ACC112 (cell line): ENCODE data around the gene FIBP.

Experiments used
- H2AFZ ChIP-seq: fragments of 200-600 bp; sonication (generic); one replicate; pipeline ENCODE4 v1.6.0; 2017; ENCODE audit warnings: antibody characterized with exemption, low read length; ENCODE audit not compliant: unreplicated experiment
- H3K27ac ChIP-seq: fragments of 200-600 bp; sonication (generic); 2 replicates; pipeline ENCODE4 v1.5.1; 2014; ENCODE audit warnings: low read depth, mild to moderate bottlenecking, antibody characterized with exemption, low read length, moderate library complexity
- H3K27me3 ChIP-seq: fragments of 200-600 bp; sonication (generic); 2 replicates; pipeline ENCODE4 v1.6.1; 2014; ENCODE audit warnings: mild to moderate bottlenecking, antibody characterized with exemption, low read length, moderate library complexity, mixed read lengths; ENCODE audit not compliant: insufficient read depth
- H3K36me3 ChIP-seq: fragments of 200-600 bp; sonication (generic); 2 replicates; pipeline ENCODE4 v1.6.1; 2016; ENCODE audit warnings: mild to moderate bottlenecking, antibody characterized with exemption, low read length, moderate library complexity, mixed read lengths; ENCODE audit not compliant: insufficient read depth
- H3K4me1 ChIP-seq: fragments of 200-600 bp; sonication (generic); one replicate; pipeline ENCODE4 v1.6.1; 2016; ENCODE audit warnings: low read length, mixed read lengths; ENCODE audit not compliant: insufficient read depth, unreplicated experiment, control insufficient read depth
- H3K4me3 ChIP-seq: fragments of 200-600 bp; sonication (generic); 2 replicates; pipeline ENCODE4 v1.5.1; 2014; ENCODE audit warnings: mild to moderate bottlenecking, low read depth, low read length
- H3K79me2 ChIP-seq: fragments of 200-600 bp; sonication (generic); one replicate; pipeline ENCODE4 v1.6.0; 2016; ENCODE audit warnings: low read length; ENCODE audit not compliant: control insufficient read depth, unreplicated experiment, insufficient read depth

FIBP gene

GRCh38 chr11:65921033-65921555, 32.8 kb upstream of the FIBP start:
- no peaks in the 10 kb centered on the region for H3K27me3 ChIP-seq
- H3K36me3 ChIP-seq, result peaks cover 19% of the 10 kb centered on the region
- peaks cover 34% of the 10 kb centered on the region for H3K4me1 ChIP-seq
- H3K27ac ChIP-seq, result 0 out of 2 replicates have a peak overlapping the region, but pooled peaks have one; percentile 29
- peak overlapping the region; percentile 96 for H3K4me3 ChIP-seq
- H3K79me2 ChIP-seq, result peaks cover 53% of the 10 kb centered on the region
- no peak overlapping the region for H2AFZ ChIP-seq

GRCh38 chr11:65920372-65920802, 32.1 kb upstream of the FIBP start:
- H3K36me3 ChIP-seq, result peaks cover 19% of the 10 kb centered on the region
- peak overlapping the region; percentile 96 for H3K4me3 ChIP-seq
- no peaks in the 10 kb centered on the region for H3K27me3 ChIP-seq
- H3K79me2 ChIP-seq, result peaks cover 53% of the 10 kb centered on the region
- no peak overlapping the region for H2AFZ ChIP-seq
- peaks cover 39% of the 10 kb centered on the region for H3K4me1 ChIP-seq
- H3K27ac ChIP-seq, result peak overlapping the region; percentile 62; the same call in 1 of the 2 replicates

GRCh38 chr11:65919573-65920371, 31.5 kb upstream of the FIBP start:
- peaks cover 45% of the 10 kb centered on the region for H3K4me1 ChIP-seq
- H3K36me3 ChIP-seq, result peaks cover 19% of the 10 kb centered on the region
- peak overlapping the region; percentile 5 for H2AFZ ChIP-seq
- H3K79me2 ChIP-seq, result peaks cover 53% of the 10 kb centered on the region
- H3K27me3 ChIP-seq, result no peaks in the 10 kb centered on the region
- peak overlapping the region; percentile 62 for H3K27ac ChIP-seq
- peak overlapping the region; percentile 96 for H3K4me3 ChIP-seq

- H2AFZ ChIP-seq, result peak within 1 kb of the TSS; percentile 5
- H3K27me3 ChIP-seq, result no peaks in the 10 kb centered on the region
- peak within 1 kb of the TSS; percentile 91 for H3K27ac ChIP-seq
- H3K4me1 ChIP-seq, result peaks cover 51% of the 10 kb centered on the region
- H3K4me3 ChIP-seq, result peak within 1 kb of the TSS; percentile 97
- H3K36me3 ChIP-seq, result peaks cover 19% of the 10 kb centered on the region
- peaks cover 53% of the 10 kb centered on the region for H3K79me2 ChIP-seq
These were observed 30.9 kb upstream of the FIBP start, which contains the start of gene DRAP1 for GRCh38 chr11:65919141-65919572. DRAP1 (plus strand) TSS chr11:65919426; CDS start chr11:65919502, 76 bp downstream.

- peak within 1 kb of the TSS; percentile 97 for H3K4me3 ChIP-seq
- peak within 1 kb of the TSS; percentile 5 for H2AFZ ChIP-seq
- H3K79me2 ChIP-seq, result peaks cover 59% of the 10 kb centered on the region
- no peaks in the 10 kb centered on the region for H3K27me3 ChIP-seq
- H3K36me3 ChIP-seq, result peaks cover 18% of the 10 kb centered on the region
- H3K27ac ChIP-seq, result peak within 1 kb of the TSS; percentile 91
- peaks cover 58% of the 10 kb centered on the region for H3K4me1 ChIP-seq
These were observed 30.2 kb upstream of the FIBP start, which contains the start of gene C11orf68 for GRCh38 chr11:65918211-65919140. C11orf68 (minus strand) TSS chr11:65919062; CDS start chr11:65919031, 31 bp downstream.

GRCh38 chr11:65917434-65918210, 29.4 kb upstream of the FIBP start:
- Histone ChIP-seq H3K4me1 (peaks cover 66% of the 10 kb centered on the region), H3K27ac (peak overlapping the region; percentile 91), H2AFZ (no peak overlapping the region), H3K27me3 (no peaks in the 10 kb centered on the region), H3K4me3 (peak overlapping the region; percentile 97), H3K79me2 (peaks cover 59% of the 10 kb centered on the region), H3K36me3 (peaks cover 10% of the 10 kb centered on the region)

GRCh38 chr11:65917077-65917433, 28.8 kb upstream of the FIBP start:
- Histone ChIP-seq H3K4me1 (peaks cover 72% of the 10 kb centered on the region), H3K27me3 (no peaks in the 10 kb centered on the region), H2AFZ (no peak overlapping the region), H3K4me3 (peak overlapping the region; percentile 97), H3K79me2 (peaks cover 54% of the 10 kb centered on the region), H3K27ac (peak overlapping the region; percentile 91), H3K36me3 (peaks cover 6% of the 10 kb centered on the region; the same call in 1 of the 2 replicates)

- Histone ChIP-seq H3K27me3 (no peaks in the 10 kb centered on the region), H3K36me3 (peaks cover 6% of the 10 kb centered on the region; the same call in 1 of the 2 replicates), H3K4me1 (peaks cover 75% of the 10 kb centered on the region), H2AFZ (no peak overlapping the region), H3K79me2 (peaks cover 49% of the 10 kb centered on the region), H3K4me3 (peak overlapping the region; percentile 97), H3K27ac (peak overlapping the region; percentile 91)
These were observed 28.1 kb upstream of the FIBP start for GRCh38 chr11:65916391-65916790.

GRCh38 chr11:65915821-65916251, 27.6 kb upstream of the FIBP start:
- peak overlapping the region; percentile 97 for H3K4me3 ChIP-seq
- peaks cover 5% of the 10 kb centered on the region; the same call in 1 of the 2 replicates for H3K36me3 ChIP-seq
- peaks cover 75% of the 10 kb centered on the region for H3K4me1 ChIP-seq
- peak overlapping the region; percentile 91 for H3K27ac ChIP-seq
- H3K27me3 ChIP-seq, result no peaks in the 10 kb centered on the region
- no peak overlapping the region for H2AFZ ChIP-seq
- H3K79me2 ChIP-seq, result peaks cover 44% of the 10 kb centered on the region
